ENCODE data around the gene GPC3. TPM values are rescaled to one million over a fixed set of nuclear protein-coding genes. Genes with fewer than 3 reads are reported as not detected.

The GPC3 gene
- total and polyA plus RNA-seq, 2 experiments from 2014 or later: 36.8 to 60.1 TPM

DNA sequence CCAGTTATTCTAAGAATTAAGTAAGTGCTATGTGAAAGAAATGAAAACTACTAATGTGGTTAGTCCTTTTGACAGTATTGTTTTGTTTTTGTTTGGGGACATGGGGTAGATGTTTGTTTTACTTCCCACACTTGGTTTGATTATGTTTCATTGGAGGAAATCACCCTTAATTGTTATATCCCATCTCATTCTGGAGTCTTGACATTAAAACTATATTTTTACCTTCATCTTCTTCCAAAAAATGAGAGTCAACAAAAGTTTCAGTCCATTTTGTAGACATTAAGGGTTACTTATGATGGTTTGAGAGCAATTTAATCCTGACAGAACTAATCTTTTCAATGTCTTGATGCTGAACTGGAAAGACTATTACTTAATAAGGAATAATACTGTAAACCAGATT is 108.7 kb downstream of the GPC3 start:
- Histone ChIP-seq H3K27ac (ENCODE audit: low read depth) (no peak overlapping the region), H2AFZ (no peak overlapping the region), H3K4me2 (no peak overlapping the region), H3K36me3 (ENCODE audit: insufficient read depth) (no peaks in the 10 kb centered on the region), H4K20me1 (replicated peaks; ENCODE audit: insufficient read depth) (no peaks in the 10 kb centered on the region), H3K79me2 (replicated peaks; ENCODE audit: insufficient read depth) (no peaks in the 10 kb centered on the region), H3K9me2 (ENCODE audit: insufficient read depth) (no peaks in the 10 kb centered on the region), H3K27me3 (ENCODE audit: insufficient read depth) (no peaks in the 10 kb centered on the region), H3F3A (replicated peaks; ENCODE audit: low read depth) (no peaks in the 10 kb centered on the region), H3K4me3 (no peak overlapping the region), H3K4me1 (ENCODE audit: insufficient read depth) (peaks cover 7% of the 10 kb centered on the region; the same call in 1 of the 2 replicates)
- Mint-ChIP-seq H3K9me3 (no peaks in the 10 kb centered on the region), H3K4me1 (peaks cover 11% of the 10 kb centered on the region; the same call in 2 of the 3 replicates), H3K36me3 (ENCODE audit: low read depth) (no peaks in the 10 kb centered on the region), H3K4me3 (no peak overlapping the region), H3K27me3 (ENCODE audit: insufficient read depth, low read depth, poor library complexity) (no peaks in the 10 kb centered on the region), H3K27ac (no peak overlapping the region)
- ATAC-seq: no peak
- DNase-seq (ENCODE audit: low spot score): no peak
- TF ChIP-seq EZH2 (IDR thresholded peaks at IDR 0.05; ENCODE audit: low read depth, unreplicated experiment) (no peak), CREB1 (CRISPR knock-in tag; IDR thresholded peaks at IDR 0.05; ENCODE audit: low read depth) (no peak), ZNF462 (CRISPR knock-in tag; IDR thresholded peaks at IDR 0.05) (no peak), ZNF331 (CRISPR knock-in tag; IDR thresholded peaks at IDR 0.05; ENCODE audit: low read depth) (no peak), EZH2phosphoT487 (IDR thresholded peaks at IDR 0.05; ENCODE audit: unreplicated experiment) (no peak), NANOG (IDR thresholded peaks at IDR 0.05; ENCODE audit: borderline replicate concordance) (no peak), ZNF114 (CRISPR knock-in tag; IDR thresholded peaks at IDR 0.05) (no peak), CTCF (conservative IDR thresholded peaks at IDR 0.05; ENCODE audit: low read depth in 2 of 2) (no peak), ETS1 (IDR thresholded peaks at IDR 0.05) (no peak), STAT1 (IDR thresholded peaks at IDR 0.05; ENCODE audit: unreplicated experiment) (no peak), POLR2AphosphoS5 (IDR thresholded peaks at IDR 0.05; ENCODE audit: low read depth) (no peak), JUNB (IDR thresholded peaks at IDR 0.05; ENCODE audit: unreplicated experiment) (no peak)
- TF ChIP-seq, protein P1, sequence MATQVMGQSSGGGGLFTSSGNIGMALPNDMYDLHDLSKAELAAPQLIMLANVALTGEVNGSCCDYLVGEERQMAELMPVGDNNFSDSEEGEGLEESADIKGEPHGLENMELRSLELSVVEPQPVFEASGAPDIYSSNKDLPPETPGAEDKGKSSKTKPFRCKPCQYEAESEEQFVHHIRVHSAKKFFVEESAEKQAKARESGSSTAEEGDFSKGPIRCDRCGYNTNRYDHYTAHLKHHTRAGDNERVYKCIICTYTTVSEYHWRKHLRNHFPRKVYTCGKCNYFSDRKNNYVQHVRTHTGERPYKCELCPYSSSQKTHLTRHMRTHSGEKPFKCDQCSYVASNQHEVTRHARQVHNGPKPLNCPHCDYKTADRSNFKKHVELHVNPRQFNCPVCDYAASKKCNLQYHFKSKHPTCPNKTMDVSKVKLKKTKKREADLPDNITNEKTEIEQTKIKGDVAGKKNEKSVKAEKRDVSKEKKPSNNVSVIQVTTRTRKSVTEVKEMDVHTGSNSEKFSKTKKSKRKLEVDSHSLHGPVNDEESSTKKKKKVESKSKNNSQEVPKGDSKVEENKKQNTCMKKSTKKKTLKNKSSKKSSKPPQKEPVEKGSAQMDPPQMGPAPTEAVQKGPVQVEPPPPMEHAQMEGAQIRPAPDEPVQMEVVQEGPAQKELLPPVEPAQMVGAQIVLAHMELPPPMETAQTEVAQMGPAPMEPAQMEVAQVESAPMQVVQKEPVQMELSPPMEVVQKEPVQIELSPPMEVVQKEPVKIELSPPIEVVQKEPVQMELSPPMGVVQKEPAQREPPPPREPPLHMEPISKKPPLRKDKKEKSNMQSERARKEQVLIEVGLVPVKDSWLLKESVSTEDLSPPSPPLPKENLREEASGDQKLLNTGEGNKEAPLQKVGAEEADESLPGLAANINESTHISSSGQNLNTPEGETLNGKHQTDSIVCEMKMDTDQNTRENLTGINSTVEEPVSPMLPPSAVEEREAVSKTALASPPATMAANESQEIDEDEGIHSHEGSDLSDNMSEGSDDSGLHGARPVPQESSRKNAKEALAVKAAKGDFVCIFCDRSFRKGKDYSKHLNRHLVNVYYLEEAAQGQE (IDR thresholded peaks at IDR 0.05; ENCODE audit: unreplicated experiment): no peak

All from GM23338 (cell line).